HG03139 (cell line): ENCODE data around the gene ST3GAL3.

ENCODE experiments used
- ATAC-seq: cut with Tn5 transposase; IDR thresholded peaks from one replicate; pipeline ENCODE4 v1.9.1; 2021; ENCODE audit not compliant: unreplicated experiment

The ST3GAL3 gene

GRCh38 chr1:43977376-43978263, 270.3 kb downstream of the ST3GAL3 start:
- no peak for ATAC-seq

- ATAC-seq = no peak
Measured at GRCh38 chr1:43978264-43978550, 270.9 kb downstream of the ST3GAL3 start.

- ATAC-seq = no peak
Measured at GRCh38 chr1:43978551-43979260, 271.4 kb downstream of the ST3GAL3 start, which contains the start of gene B4GALT2. Gene B4GALT2, plus strand, starts transcription at chr1:43979210. Its CDS starts 1,951 bp downstream, at chr1:43981161.

- ATAC-seq = no peak
Measured at GRCh38 chr1:43979261-43979527, 271.9 kb downstream of the ST3GAL3 start.

- ATAC-seq = no peak
Measured at GRCh38 chr1:43979528-43980254, 272.4 kb downstream of the ST3GAL3 start.

- no peak for ATAC-seq
Measured at GRCh38 chr1:43980255-43981134, 273.2 kb downstream of the ST3GAL3 start.
